HepG2 (cell line): ENCODE measurements around the gene VPS54. TPM values are rescaled to one million over a fixed set of nuclear protein-coding genes. Genes with fewer than 3 reads are reported as not detected.

ENCODE experiments used
- AGO1 ChIP-seq: fragments of 200-400 bp; formaldehyde crosslinking; IDR thresholded peaks from 2 replicates; pipeline ENCODE4 v1.6.1; 2017; ENCODE audit warnings: mild to moderate bottlenecking, low read depth, low read length, moderate library complexity; ENCODE audit not compliant: poor library complexity, severe bottlenecking
- ATAD3A ChIP-seq: sonication (generic); formaldehyde crosslinking; IDR thresholded peaks from 2 replicates; pipeline ENCODE4 v1.4.0; 2020; ENCODE audit warnings: missing genetic modification reagents
- ATM ChIP-seq: fragments of 450-650 bp; IDR thresholded peaks from 2 replicates; pipeline ENCODE4 v1.7.1; 2017; ENCODE audit warnings: mild to moderate bottlenecking, borderline replicate concordance
- BCLAF1 ChIP-seq: fragments of 450-650 bp; IDR thresholded peaks from 2 replicates; pipeline ENCODE4 v1.6.1; 2017; ENCODE audit warnings: mild to moderate bottlenecking
- CENPT ChIP-seq: sonication (generic); formaldehyde crosslinking; IDR thresholded peaks from 2 replicates; pipeline ENCODE4 v1.8.0; 2022; ENCODE audit warnings: low read depth, mild to moderate bottlenecking, moderate library complexity, missing genetic modification reagents
- CHD4 ChIP-seq: fragments of 200-600 bp; sonication (generic); IDR thresholded peaks from 2 replicates; pipeline ENCODE4 v1.7.0; 2017; ENCODE audit warnings: mild to moderate bottlenecking, low read length, borderline replicate concordance
- DRAP1 ChIP-seq: IDR thresholded peaks from 2 replicates; pipeline ENCODE4 v1.6.1; 2016; ENCODE audit warnings: missing genetic modification reagents, missing compliant biosample characterization
- DZIP1 ChIP-seq: sonication (generic); formaldehyde crosslinking; IDR thresholded peaks from 2 replicates; pipeline ENCODE4 v1.5.0; 2020; ENCODE audit warnings: mild to moderate bottlenecking, missing genetic modification reagents
- FOXP1 ChIP-seq, 2 experiments: fragments of 450-650 bp in 1 of 2; IDR thresholded peaks; 2 replicates each; pipeline ENCODE4 v1.6.1; 2017 to 2018; ENCODE audit warnings: antibody characterized with exemption in 1 of 2
- MBNL3 ChIP-seq: fragments of 250-450 bp; sonication (Bioruptor Pico); conservative IDR thresholded peaks from 2 replicates; pipeline ENCODE4 v1.8.0; 2022; ENCODE audit warnings: mild to moderate bottlenecking, inconsistent platforms
- MED8 ChIP-seq: sonication (generic); formaldehyde crosslinking; IDR thresholded peaks from 2 replicates; pipeline ENCODE4 v1.8.1; 2023; ENCODE audit warnings: mild to moderate bottlenecking, missing genetic modification reagents; ENCODE audit not compliant: insufficient replicate concordance
- MTF2 ChIP-seq: sonication (generic); formaldehyde crosslinking; IDR thresholded peaks from 2 replicates; pipeline ENCODE4 v1.5.0; 2020; ENCODE audit warnings: missing genetic modification reagents, borderline replicate concordance
- MYNN ChIP-seq: sonication (generic); formaldehyde crosslinking; IDR thresholded peaks from 2 replicates; pipeline ENCODE4 v1.4.0; 2020; ENCODE audit warnings: mild to moderate bottlenecking, low read depth, missing genetic modification reagents
- RARG ChIP-seq: sonication (generic); formaldehyde crosslinking; IDR thresholded peaks from 2 replicates; pipeline ENCODE4 v1.4.0; 2020; ENCODE audit warnings: low read depth, mild to moderate bottlenecking, missing genetic modification reagents
- SP1 ChIP-seq, 2 experiments: fragments of 450-650 bp in 1 of 2; sonication (generic) in 1 of 2; formaldehyde crosslinking in 1 of 2; IDR thresholded peaks; 2 replicates each; pipeline versions ENCODE4 v1.4.0 to v1.6.1; 2016 to 2020; ENCODE audit warnings: missing genetic modification reagents in 1 of 2
- SP5 ChIP-seq: IDR thresholded peaks from 2 replicates; pipeline ENCODE4 v1.6.1; 2016; ENCODE audit warnings: low read depth, borderline replicate concordance
- TIGD3 ChIP-seq: sonication (generic); formaldehyde crosslinking; IDR thresholded peaks from 2 replicates; pipeline ENCODE4 v1.5.1; 2020; ENCODE audit warnings: mild to moderate bottlenecking, missing genetic modification reagents, borderline replicate concordance
- ZNF101 ChIP-seq: sonication (generic); formaldehyde crosslinking; IDR thresholded peaks from 2 replicates; pipeline ENCODE4 v1.4.0; 2020; ENCODE audit warnings: mild to moderate bottlenecking, low read depth, missing genetic modification reagents, borderline replicate concordance
- ZNF251 ChIP-seq: sonication (generic); formaldehyde crosslinking; IDR thresholded peaks from 2 replicates; pipeline ENCODE4 v1.9.0; 2021; ENCODE audit warnings: mild to moderate bottlenecking, missing genetic modification reagents
- ZNF446 ChIP-seq: sonication (generic); formaldehyde crosslinking; IDR thresholded peaks from 2 replicates; pipeline ENCODE4 v1.5.0; 2020; ENCODE audit warnings: mild to moderate bottlenecking, missing genetic modification reagents
- ZNF576 ChIP-seq: sonication (generic); formaldehyde crosslinking; IDR thresholded peaks from 2 replicates; pipeline ENCODE4 v1.4.0; 2020; ENCODE audit warnings: mild to moderate bottlenecking, missing genetic modification reagents
- polyA plus RNA-seq, 8 experiments: library from polyadenylated mRNA; depleted of rRNA in 3 of 8; stranded (reverse) in 7 of 8; unstranded in 1 of 8; fragments of >200 nt; fragmentation: Illumina TruSeq in 4 of 8; extraction: Trizol in 4 of 8; gene quantifications; 2 replicates each; pipeline versions ENCODE4 v1.2.1 to v1.2.3, GENCODE V29; 2011 to 2016; ENCODE audit warnings: low read depth in 4 of 8, missing spikeins in 1 of 8, mixed read lengths in 1 of 8; ENCODE audit not compliant: insufficient read depth in 1 of 8
- total RNA-seq, 5 experiments: library from RNA; depleted of rRNA; stranded (reverse); fragments of >200 nt; fragmentation: Illumina TruSeq; extraction: Trizol; gene quantifications; 2 replicates each; pipeline ENCODE4 v1.2.3, GENCODE V29; 2016; ENCODE audit warnings: low read depth in 1 of 5

The VPS54 gene
- total and polyA plus RNA-seq, 2 of the 13 experiments (the other 11 are each of a cell fraction or from before 2014, with no cell fraction given), result 64.7 to 77.5 TPM

GRCh38 chr2:64024259-64024949, 5.2 kb upstream of the VPS54 start (continued):
- TF ChIP-seq MED8 (no peak), RARG (CRISPR knock-in tag) (no peak), ATM (no peak), ZNF446 (no peak), SP1 (IDR thresholded peaks at IDR 0.05) (no peak), SP1 (CRISPR knock-in tag; IDR thresholded peaks at IDR 0.05) (0 out of 2 replicates have a peak, but pooled peaks have one; percentile 14), BCLAF1 (no peak), FOXP1 (IDR thresholded peaks at IDR 0.05) (peak; percentile 84), FOXP1 (CRISPR knock-in tag; IDR thresholded peaks at IDR 0.05) (peak; percentile 82), MYNN (CRISPR knock-in tag) (no peak), ZNF576 (CRISPR knock-in tag) (no peak), DRAP1 (CRISPR knock-in tag) (peak; percentile 43; the same call in 1 of the 2 replicates), ZNF251 (CRISPR knock-in tag) (no peak), SP5 (CRISPR knock-in tag) (0 out of 2 replicates have a peak, but pooled peaks have one; percentile 16), CHD4 (peak; percentile 96; the same call in 1 of the 2 replicates), ZNF101 (CRISPR knock-in tag) (no peak), MBNL3 (CRISPR knock-in tag) (no peak), MTF2 (CRISPR knock-in tag) (no peak), TIGD3 (no peak), ATAD3A (CRISPR knock-in tag) (no peak), CENPT (CRISPR knock-in tag) (no peak), DZIP1 (no peak), AGO1 (no peak)
